HG02870 (cell line): ENCODE measurements around the gene RABGAP1L.
"Not testable (repeated sequence)": the region's sequence is repeated elsewhere in the genome, so short reads cannot be mapped to it uniquely, and the experiment has no call there.

ENCODE experiments used
- ATAC-seq: cut with Tn5 transposase; IDR thresholded peaks from one replicate; pipeline ENCODE4 v1.9.1; 2021; ENCODE audit warnings: mild to moderate bottlenecking, moderate library complexity; ENCODE audit not compliant: unreplicated experiment

The RABGAP1L gene

DNA sequence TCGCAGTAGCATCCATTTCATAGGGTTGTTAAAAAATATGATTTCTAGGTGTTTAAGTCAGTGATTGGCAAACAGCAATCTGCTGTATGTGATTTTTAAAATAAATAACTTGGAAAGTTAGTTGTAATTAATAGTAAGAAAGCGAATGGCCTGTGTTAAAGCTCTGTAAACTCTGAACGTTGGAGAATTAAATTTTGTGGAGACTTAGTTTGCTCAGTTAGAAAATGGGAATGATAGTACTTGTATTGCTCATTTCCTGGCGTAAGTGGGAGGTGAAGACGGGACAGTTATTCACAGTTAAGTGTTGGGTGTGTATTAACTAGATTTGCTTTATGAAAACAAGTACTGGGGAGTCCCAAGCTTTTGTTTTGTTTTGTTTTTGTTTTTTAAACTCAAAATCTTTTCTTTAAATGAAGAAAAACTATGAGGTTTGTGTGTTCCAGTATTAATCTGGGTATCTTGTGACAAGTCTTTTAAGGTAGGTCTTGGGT, 841.4 kb downstream of the RABGAP1L start:
- ATAC-seq, result no peak

GRCh38 chr1:175002910-175003517, 843.7 kb downstream of the RABGAP1L start:
- ATAC-seq, result no peak

DNA sequence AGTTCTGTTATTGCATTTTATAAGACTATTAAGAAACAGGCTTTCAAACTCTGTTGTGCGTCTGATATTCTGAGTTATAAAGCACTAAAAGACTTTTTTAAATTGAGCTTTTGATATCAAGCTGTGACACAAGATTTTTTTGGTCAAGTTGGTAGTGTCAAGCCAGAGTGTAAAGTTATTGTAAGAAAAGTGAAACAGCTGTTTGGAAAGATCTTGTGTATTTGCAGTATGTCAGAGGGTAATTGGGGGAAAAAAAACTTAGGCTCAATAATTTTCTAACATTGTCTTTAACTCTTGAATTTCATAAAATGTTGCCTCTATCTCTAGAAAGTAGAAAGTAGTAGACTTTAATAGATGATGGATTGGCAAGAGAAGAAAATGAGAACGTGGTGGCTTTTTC, 844.2 kb downstream of the RABGAP1L start:
- no peak for ATAC-seq

GRCh38 chr1:175005085-175005783, 845.9 kb downstream of the RABGAP1L start:
- ATAC-seq, result no peak

GRCh38 chr1:175009532-175009931, 850.2 kb downstream of the RABGAP1L start:
- ATAC-seq, result no peak

GRCh38 chr1:175013445-175013844, 854.1 kb downstream of the RABGAP1L start:
- no peak for ATAC-seq

GRCh38 chr1:175015243-175015642, 855.9 kb downstream of the RABGAP1L start:
- no peak for ATAC-seq

DNA sequence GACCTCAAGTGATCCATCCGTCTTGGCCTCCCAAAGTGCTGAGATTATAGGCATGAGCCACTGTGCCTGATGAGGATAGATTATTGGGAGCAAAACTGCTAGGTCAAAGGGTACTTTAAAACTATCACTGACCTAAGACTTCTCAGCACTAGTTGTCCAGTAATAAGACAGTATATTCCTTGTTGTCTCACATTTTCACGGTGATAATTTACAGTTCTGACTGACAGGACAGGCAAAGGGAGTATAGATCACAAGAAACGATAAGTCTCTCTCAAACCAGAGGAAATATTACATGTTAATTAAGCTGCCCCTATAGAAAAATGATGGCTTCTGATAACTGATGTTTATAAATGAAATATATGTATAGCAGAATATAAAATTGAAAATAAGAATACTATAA, 860.2 kb downstream of the RABGAP1L start:
- no peak for ATAC-seq

GRCh38 chr1:175023043-175023921, 864.0 kb downstream of the RABGAP1L start, which contains the start of gene MRPS14:
TSS of gene MRPS14 (minus strand) at chr1:175023425. CDS start at chr1:175023408, 17 bp downstream.
- ATAC-seq, result peak; percentile 86

DNA sequence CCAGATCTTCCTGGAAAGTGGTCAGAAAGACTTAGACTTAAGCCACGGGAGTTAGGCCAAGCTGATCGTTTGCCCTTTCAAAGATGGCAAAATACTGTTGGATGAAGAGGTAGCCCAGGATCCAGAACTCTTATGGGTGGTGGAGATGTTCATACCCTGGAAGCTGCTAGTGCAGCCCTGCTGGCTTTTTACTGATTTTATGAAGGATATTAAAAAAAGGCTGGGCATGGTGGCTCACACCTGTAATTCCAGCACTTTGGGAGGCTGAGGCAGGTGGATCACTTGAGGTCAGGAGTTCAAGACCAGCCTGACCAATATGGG, 864.6 kb downstream of the RABGAP1L start:
- not testable (repeated sequence) for ATAC-seq

GRCh38 chr1:175024773-175025172, 865.5 kb downstream of the RABGAP1L start:
- no peak for ATAC-seq

- no peak for ATAC-seq
Measured at GRCh38 chr1:175033953-175034352, 874.6 kb downstream of the RABGAP1L start.

GRCh38 chr1:175034775-175035174, 875.5 kb downstream of the RABGAP1L start:
- ATAC-seq, result no peak

- ATAC-seq, result no peak
Measured at GRCh38 chr1:175035865-175036264, 876.5 kb downstream of the RABGAP1L start.

GRCh38 chr1:175036476-175036875, 877.2 kb downstream of the RABGAP1L start:
- ATAC-seq, result no peak

DNA sequence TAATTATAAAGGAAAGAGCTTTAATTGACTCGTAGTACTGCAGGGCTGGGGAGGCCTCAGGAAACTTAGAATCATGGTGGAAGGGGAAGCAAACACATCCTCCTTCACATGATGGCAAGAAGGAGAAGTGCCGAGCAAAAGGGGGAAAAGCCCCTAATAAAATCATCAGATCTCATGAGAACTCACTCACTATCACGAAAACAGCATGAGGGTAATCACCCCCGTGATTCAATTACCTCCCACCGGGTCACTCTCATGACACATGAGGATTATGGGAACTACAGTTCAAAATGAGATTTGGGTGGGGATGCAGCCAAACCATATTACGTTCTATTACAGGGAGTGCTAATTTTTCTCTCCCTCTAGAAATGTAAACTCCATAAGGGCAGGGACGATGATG, 878.1 kb downstream of the RABGAP1L start:
- ATAC-seq, result no peak

DNA sequence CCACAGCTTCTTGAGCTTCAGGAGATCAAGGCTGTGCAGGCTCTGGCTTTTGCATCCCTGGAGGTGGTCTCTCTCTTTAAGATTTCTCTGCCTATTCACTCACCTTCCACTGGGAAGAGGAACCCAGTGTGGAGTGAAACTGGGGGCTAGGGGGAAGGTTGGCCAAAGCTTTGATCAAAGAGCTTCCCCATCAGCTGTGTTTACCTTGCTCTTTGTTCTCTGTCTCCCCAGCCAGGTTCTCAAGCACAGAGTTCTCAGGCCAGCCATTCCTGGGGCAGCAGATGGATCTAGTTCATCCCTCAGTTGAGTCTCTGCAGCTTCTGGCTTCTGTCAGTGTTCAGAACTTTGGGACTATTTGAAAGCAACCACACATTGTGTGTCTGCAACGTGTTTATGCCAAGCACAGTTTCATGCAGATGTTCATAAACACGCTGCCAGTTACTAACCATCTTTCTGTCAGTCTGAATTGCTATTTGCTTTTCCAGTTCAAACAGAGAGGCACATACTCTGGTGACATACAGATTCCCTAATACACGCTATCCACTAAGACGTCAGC, 881.1 kb downstream of the RABGAP1L start:
- no peak for ATAC-seq

GRCh38 chr1:175042650-175043049, 883.3 kb downstream of the RABGAP1L start:
- no peak for ATAC-seq

GRCh38 chr1:175043824-175044223, 884.5 kb downstream of the RABGAP1L start:
- ATAC-seq, result no peak

DNA sequence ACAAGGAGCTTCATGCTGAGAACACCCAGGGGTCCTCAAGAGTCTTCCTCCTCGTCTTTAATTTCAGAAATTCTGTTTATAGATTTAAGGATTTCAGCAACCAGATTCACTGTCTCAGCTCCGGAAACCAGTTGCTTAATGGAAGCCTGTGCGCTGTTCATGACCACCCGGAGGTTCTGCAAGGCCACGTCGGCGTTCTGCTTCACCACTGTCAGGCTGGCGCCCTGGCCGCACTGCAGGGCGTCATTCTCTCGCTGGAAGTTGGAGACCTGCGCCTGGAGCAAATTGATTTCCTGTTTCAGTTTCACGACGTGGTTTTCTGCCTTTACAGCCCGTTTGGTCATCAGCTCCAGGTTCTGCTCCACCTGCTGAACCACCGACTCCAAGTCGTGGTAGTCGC, 885.3 kb downstream of the RABGAP1L start:
- not testable (repeated sequence) for ATAC-seq
